Measurements from ENCODE around the gene DMRTB1.

Gene DMRTB1

DNA sequence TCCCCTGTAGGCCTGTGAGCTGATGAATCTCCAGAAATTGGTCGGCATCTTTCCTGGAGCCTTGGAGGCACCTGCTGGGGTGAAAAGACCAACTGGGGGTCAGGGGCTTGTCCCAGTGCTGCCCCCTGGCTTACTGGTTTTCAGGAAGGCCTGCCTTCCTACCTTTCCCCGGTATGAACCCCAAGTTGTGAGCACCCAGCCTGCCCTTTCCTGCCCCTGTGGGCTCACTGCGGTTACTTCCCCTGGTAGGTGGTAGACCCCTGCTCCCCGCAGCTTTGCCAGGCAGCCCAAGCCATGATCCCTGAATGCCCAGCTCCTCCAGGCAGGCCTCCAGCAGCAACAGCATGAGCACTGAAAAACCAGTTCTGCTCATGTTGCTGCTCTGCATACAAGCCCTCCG is 10.2 kb downstream of the DMRTB1 start:
- no peaks in the 10 kb centered on the region for H4K20me1 ChIP-seq (ENCODE audit: control insufficient read depth, insufficient read depth, low read depth, low read length)
- H3K4me2 ChIP-seq (ENCODE audit: low read length): no peak overlapping the region
- H3K27ac ChIP-seq (ENCODE audit: low read depth, low read length): no peak overlapping the region
- H3K4me1 ChIP-seq (ENCODE audit: control insufficient read depth, low read length): no peaks in the 10 kb centered on the region
- no peaks in the 10 kb centered on the region for H3K9me3 ChIP-seq (ENCODE audit: control insufficient read depth, insufficient read depth, low read length)
- H3K79me2 ChIP-seq (ENCODE audit: control insufficient read depth, low read length): no peaks in the 10 kb centered on the region
- H3F3A ChIP-seq (ENCODE audit: control insufficient read depth, insufficient read depth): no peaks in the 10 kb centered on the region
- H3K27me3 ChIP-seq (ENCODE audit: control insufficient read depth, low read length): no peaks in the 10 kb centered on the region
- H3K36me3 ChIP-seq (ENCODE audit: control insufficient read depth, low read length): no peaks in the 10 kb centered on the region
- H3K4me3 ChIP-seq (ENCODE audit: low read length): no peak overlapping the region
- no peaks in the 10 kb centered on the region for H3K9me2 ChIP-seq (replicated peaks; ENCODE audit: control insufficient read depth, low read length)
- TF ChIP-seq, protein P1, sequence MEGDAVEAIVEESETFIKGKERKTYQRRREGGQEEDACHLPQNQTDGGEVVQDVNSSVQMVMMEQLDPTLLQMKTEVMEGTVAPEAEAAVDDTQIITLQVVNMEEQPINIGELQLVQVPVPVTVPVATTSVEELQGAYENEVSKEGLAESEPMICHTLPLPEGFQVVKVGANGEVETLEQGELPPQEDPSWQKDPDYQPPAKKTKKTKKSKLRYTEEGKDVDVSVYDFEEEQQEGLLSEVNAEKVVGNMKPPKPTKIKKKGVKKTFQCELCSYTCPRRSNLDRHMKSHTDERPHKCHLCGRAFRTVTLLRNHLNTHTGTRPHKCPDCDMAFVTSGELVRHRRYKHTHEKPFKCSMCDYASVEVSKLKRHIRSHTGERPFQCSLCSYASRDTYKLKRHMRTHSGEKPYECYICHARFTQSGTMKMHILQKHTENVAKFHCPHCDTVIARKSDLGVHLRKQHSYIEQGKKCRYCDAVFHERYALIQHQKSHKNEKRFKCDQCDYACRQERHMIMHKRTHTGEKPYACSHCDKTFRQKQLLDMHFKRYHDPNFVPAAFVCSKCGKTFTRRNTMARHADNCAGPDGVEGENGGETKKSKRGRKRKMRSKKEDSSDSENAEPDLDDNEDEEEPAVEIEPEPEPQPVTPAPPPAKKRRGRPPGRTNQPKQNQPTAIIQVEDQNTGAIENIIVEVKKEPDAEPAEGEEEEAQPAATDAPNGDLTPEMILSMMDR (IDR thresholded peaks at IDR 0.05; ENCODE audit: low read depth, low read length, poor library complexity, severe bottlenecking): no peak
- no peak for TF ChIP-seq EZH2phosphoT487 (IDR thresholded peaks at IDR 0.05; ENCODE audit: borderline replicate concordance, low read length)

DNA sequence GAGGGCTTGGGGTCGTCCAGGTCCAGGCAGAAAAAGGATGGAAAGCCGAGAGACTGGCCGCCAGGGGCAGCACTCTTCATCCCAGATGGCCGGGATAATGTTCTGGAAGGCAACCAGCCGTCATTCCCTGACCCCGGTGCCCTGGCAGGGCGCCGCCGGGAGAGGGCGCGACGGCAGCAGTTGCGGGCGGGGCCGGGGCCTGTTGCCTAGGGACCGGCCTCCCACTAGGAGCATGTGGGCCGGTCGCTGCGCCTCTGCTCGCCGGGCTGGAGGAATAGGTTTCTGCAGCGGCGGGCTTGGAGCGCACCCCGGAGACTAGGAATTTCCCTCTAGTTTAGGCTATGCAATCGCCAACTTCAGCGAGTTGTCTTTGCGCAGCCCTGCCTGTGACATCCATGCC is 11.0 kb downstream of the DMRTB1 start:
- H3K9me3 ChIP-seq (ENCODE audit: control insufficient read depth, insufficient read depth, low read length): no peaks in the 10 kb centered on the region
- H4K20me1 ChIP-seq (ENCODE audit: control insufficient read depth, insufficient read depth, low read depth, low read length): no peaks in the 10 kb centered on the region
- no peak overlapping the region for H3K4me3 ChIP-seq (ENCODE audit: low read length)
- H3K79me2 ChIP-seq (ENCODE audit: control insufficient read depth, low read length): no peaks in the 10 kb centered on the region
- no peaks in the 10 kb centered on the region for H3K36me3 ChIP-seq (ENCODE audit: control insufficient read depth, low read length)
- H3K27ac ChIP-seq (ENCODE audit: low read depth, low read length): no peak overlapping the region
- no peaks in the 10 kb centered on the region for H3K9me2 ChIP-seq (replicated peaks; ENCODE audit: control insufficient read depth, low read length)
- no peak overlapping the region for H3K4me2 ChIP-seq (ENCODE audit: low read length)
- H3F3A ChIP-seq (ENCODE audit: control insufficient read depth, insufficient read depth): no peaks in the 10 kb centered on the region
- no peaks in the 10 kb centered on the region for H3K4me1 ChIP-seq (ENCODE audit: control insufficient read depth, low read length)
- no peaks in the 10 kb centered on the region for H3K27me3 ChIP-seq (ENCODE audit: control insufficient read depth, low read length)
- TF ChIP-seq EZH2phosphoT487 (IDR thresholded peaks at IDR 0.05; ENCODE audit: borderline replicate concordance, low read length): no peak
- TF ChIP-seq, protein P1 (IDR thresholded peaks at IDR 0.05; ENCODE audit: low read depth, low read length, poor library complexity, severe bottlenecking): no peak

DNA sequence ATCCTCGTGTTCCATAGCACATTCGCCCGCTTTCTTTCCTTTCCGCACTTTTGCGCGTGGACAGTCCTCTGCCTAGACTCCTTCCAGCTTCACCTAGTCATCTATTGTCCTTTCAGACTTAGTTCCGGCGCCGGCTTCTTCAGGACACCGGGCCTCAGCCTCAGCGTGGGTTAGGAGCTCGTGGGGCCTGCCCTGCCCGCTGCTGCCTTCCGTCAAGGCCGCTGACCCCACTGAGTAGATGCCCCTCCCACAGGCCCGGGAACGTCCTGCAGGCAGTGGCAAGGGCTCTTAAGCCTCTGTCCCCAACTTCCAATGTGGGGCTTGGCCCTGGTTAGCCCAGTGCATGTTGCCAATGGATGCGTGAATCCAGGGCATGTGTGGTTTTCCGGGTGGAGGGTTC is 11.4 kb downstream of the DMRTB1 start:
- Histone ChIP-seq H3K36me3 (ENCODE audit: control insufficient read depth, low read length) (no peaks in the 10 kb centered on the region), H3K4me1 (ENCODE audit: control insufficient read depth, low read length) (no peaks in the 10 kb centered on the region), H3K4me2 (ENCODE audit: low read length) (no peak overlapping the region), H3K4me3 (ENCODE audit: low read length) (no peak overlapping the region), H3K79me2 (ENCODE audit: control insufficient read depth, low read length) (no peaks in the 10 kb centered on the region), H3K27ac (ENCODE audit: low read depth, low read length) (no peak overlapping the region), H4K20me1 (ENCODE audit: control insufficient read depth, insufficient read depth, low read depth, low read length) (no peaks in the 10 kb centered on the region), H3K27me3 (ENCODE audit: control insufficient read depth, low read length) (no peaks in the 10 kb centered on the region), H3K9me3 (ENCODE audit: control insufficient read depth, insufficient read depth, low read length) (no peaks in the 10 kb centered on the region), H3K9me2 (replicated peaks; ENCODE audit: control insufficient read depth, low read length) (no peaks in the 10 kb centered on the region), H3F3A (ENCODE audit: control insufficient read depth, insufficient read depth) (no peaks in the 10 kb centered on the region)
- TF ChIP-seq EZH2phosphoT487 (IDR thresholded peaks at IDR 0.05; ENCODE audit: borderline replicate concordance, low read length): no peak
- TF ChIP-seq, protein P1 (IDR thresholded peaks at IDR 0.05; ENCODE audit: low read depth, low read length, poor library complexity, severe bottlenecking): no peak

DNA sequence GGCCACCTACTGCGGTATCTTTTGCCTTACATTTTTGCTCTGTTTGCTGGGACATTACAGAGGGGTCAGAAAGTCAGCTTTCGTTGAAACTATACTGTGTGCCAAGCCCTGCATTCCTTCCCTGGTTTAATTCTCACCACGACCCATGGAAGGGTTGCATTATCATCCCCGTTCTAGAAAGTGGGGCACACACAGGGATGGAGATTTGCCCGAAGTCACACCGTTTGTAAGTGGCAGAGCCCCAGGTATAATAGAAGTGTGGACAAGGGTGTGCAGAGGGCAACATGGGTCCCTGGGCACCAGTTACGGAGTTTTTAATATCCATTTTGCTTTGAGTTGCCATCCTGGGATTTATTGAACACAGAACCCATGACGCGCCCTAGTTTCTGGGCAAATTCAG is 11.8 kb downstream of the DMRTB1 start:
- no peak for TF ChIP-seq EZH2phosphoT487 (IDR thresholded peaks at IDR 0.05; ENCODE audit: borderline replicate concordance, low read length)
- TF ChIP-seq, protein P1 (IDR thresholded peaks at IDR 0.05; ENCODE audit: low read depth, low read length, poor library complexity, severe bottlenecking): no peak
- no peaks in the 10 kb centered on the region for H4K20me1 ChIP-seq (ENCODE audit: control insufficient read depth, insufficient read depth, low read depth, low read length)
- H3K9me3 ChIP-seq (ENCODE audit: control insufficient read depth, insufficient read depth, low read length): no peaks in the 10 kb centered on the region
- no peaks in the 10 kb centered on the region for H3K36me3 ChIP-seq (ENCODE audit: control insufficient read depth, low read length)
- H3K4me2 ChIP-seq (ENCODE audit: low read length): no peak overlapping the region
- no peaks in the 10 kb centered on the region for H3K9me2 ChIP-seq (replicated peaks; ENCODE audit: control insufficient read depth, low read length)
- no peaks in the 10 kb centered on the region for H3F3A ChIP-seq (ENCODE audit: control insufficient read depth, insufficient read depth)
- no peaks in the 10 kb centered on the region for H3K79me2 ChIP-seq (ENCODE audit: control insufficient read depth, low read length)
- H3K4me1 ChIP-seq (ENCODE audit: control insufficient read depth, low read length): no peaks in the 10 kb centered on the region
- H3K27ac ChIP-seq (ENCODE audit: low read depth, low read length): no peak overlapping the region
- no peaks in the 10 kb centered on the region for H3K27me3 ChIP-seq (ENCODE audit: control insufficient read depth, low read length)
- H3K4me3 ChIP-seq (ENCODE audit: low read length): no peak overlapping the region
